ENCODE data around the gene LTBP1. TPM values are rescaled to one million over a fixed set of nuclear protein-coding genes. Genes with fewer than 3 reads are reported as not detected.
"Not testable (repeated sequence)": the region's sequence is repeated elsewhere in the genome, so short reads cannot be mapped to it uniquely, and the experiment has no call there.

LTBP1 gene
- total RNA-seq, 1 donor from 2014 or later, result 0.07 TPM

DNA sequence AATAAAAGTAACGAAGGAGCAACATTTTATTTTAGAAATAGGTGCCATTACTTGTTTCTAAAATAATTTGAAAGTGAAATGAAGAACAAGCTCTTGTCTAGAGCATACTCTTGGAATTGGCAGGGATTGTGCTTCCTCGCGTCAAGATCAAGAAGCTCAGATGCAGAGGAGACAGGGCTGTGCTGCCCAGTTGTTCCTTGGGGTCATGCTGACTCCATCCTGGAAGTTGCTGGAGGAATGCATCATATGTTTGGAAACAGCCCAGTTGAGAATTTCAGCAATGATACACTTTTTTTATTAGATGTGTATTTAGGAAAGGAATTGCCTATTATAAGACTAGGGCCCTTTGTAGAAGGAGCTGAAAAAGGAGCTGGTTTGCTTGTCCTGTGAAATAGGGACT lies 17.2 kb downstream of the LTBP1 start:
- no peak overlapping the region for H3K27ac Mint-ChIP-seq
- H3K27me3 Mint-ChIP-seq, result peaks cover 6% of the 10 kb centered on the region
- DNase-seq (no peak), ATAC-seq (ENCODE audit: low read depth) (no peak)
- H3K4me1 Mint-ChIP-seq, result peaks cover 2% of the 10 kb centered on the region
- POLR2A ChIA-PET, result no interaction called here
- intact Hi-C loops (cut with micrococcal nuclease), result no loop called here
- no peaks in the 10 kb centered on the region for H3K9me3 Mint-ChIP-seq
- H3K4me3 Mint-ChIP-seq, result no peak overlapping the region
- CTCF ChIA-PET, result no interaction called here
- H3K36me3 Mint-ChIP-seq (ENCODE audit: low read depth), result no peaks in the 10 kb centered on the region
- TF ChIP-seq, protein P1, sequence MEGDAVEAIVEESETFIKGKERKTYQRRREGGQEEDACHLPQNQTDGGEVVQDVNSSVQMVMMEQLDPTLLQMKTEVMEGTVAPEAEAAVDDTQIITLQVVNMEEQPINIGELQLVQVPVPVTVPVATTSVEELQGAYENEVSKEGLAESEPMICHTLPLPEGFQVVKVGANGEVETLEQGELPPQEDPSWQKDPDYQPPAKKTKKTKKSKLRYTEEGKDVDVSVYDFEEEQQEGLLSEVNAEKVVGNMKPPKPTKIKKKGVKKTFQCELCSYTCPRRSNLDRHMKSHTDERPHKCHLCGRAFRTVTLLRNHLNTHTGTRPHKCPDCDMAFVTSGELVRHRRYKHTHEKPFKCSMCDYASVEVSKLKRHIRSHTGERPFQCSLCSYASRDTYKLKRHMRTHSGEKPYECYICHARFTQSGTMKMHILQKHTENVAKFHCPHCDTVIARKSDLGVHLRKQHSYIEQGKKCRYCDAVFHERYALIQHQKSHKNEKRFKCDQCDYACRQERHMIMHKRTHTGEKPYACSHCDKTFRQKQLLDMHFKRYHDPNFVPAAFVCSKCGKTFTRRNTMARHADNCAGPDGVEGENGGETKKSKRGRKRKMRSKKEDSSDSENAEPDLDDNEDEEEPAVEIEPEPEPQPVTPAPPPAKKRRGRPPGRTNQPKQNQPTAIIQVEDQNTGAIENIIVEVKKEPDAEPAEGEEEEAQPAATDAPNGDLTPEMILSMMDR (IDR thresholded peaks at IDR 0.05), result no peak

DNA sequence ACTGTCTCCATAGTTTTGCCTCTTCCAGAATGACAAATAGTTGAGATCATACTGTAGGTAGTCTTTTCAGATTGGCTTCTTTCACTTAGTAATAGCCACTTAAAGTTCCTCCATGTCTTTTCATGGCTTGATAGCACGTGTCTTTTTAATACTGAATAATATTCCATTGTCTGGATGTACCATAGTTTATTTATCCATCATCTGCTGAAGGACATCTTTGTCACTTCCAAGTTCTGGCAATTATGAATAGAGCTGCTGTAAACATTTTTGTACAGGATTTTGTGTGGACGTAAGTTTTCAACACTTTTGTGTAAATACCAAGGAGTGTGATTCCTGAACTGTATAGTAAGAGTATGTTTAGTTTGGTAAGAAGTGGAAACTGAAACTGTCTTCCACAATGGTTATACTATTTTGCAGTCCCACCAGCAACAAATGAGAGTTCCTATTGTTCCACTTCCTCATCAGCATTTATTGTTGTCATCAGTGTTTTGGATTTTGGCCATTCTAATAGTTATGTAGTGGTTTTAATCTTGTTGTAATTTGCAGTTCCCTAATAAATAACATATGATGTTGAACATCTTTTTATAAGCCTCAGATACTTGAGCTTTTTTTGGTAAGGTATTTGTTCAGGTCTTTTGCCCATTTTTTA lies 18.9 kb downstream of the LTBP1 start:
- TF ChIP-seq, protein P1 (IDR thresholded peaks at IDR 0.05), result no peak
- ChIA-PET CTCF (no interaction called here), POLR2A (no interaction called here)
- intact Hi-C loops (cut with micrococcal nuclease), result no loop called here
- H3K36me3 Mint-ChIP-seq (ENCODE audit: low read depth), result no peaks in the 10 kb centered on the region
- H3K9me3 Mint-ChIP-seq, result peaks cover 13% of the 10 kb centered on the region
- H3K4me1 Mint-ChIP-seq, result peaks cover 2% of the 10 kb centered on the region
- peaks cover 1% of the 10 kb centered on the region for H3K27me3 Mint-ChIP-seq
- H3K27ac Mint-ChIP-seq, result no peak overlapping the region
- ATAC-seq (ENCODE audit: low read depth) (no peak), DNase-seq (no peak)
- H3K4me3 Mint-ChIP-seq, result no peak overlapping the region

DNA sequence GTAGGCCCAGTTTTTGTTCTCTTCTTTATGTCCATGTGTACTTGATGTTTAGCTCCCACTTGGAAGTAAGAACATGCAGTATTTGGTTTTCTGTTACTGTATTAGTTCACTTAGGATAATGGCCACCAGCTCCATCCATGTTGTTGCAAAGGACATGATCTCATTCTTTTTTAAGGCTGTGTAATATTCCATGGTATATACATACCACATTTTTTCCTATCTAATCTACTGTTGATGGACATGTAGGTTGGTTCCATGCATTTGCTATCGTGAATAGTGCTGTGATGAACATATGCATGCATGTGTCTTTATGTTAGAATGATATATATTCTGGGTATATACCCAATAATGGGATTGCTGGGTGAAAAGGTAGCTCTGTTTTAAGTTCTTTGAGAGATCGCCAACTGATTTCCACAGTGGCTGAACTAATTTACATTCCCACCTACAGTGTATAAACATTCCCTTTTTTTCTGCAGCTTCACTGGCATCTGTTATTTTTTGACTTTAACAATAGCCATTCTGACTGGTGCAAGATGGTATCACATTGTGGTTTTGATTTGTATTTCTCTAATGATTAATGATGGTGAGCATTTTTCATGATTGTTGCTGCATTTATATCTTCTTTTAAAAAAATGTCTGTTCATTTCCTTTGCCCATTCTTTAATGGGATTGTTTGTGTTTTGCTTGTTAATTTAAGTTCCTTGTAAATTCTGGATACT lies 22.9 kb downstream of the LTBP1 start:
- ChIA-PET CTCF (no interaction called here), POLR2A (no interaction called here)
- Mint-ChIP-seq H3K4me1 (peaks cover 2% of the 10 kb centered on the region), H3K27ac (no peak overlapping the region), H3K36me3 (ENCODE audit: low read depth) (no peaks in the 10 kb centered on the region), H3K9me3 (peaks cover 17% of the 10 kb centered on the region), H3K4me3 (no peak overlapping the region), H3K27me3 (no peaks in the 10 kb centered on the region)
- intact Hi-C loops (cut with micrococcal nuclease), result no loop called here
- ATAC-seq (ENCODE audit: low read depth), result no peak
- TF ChIP-seq, protein P1 (IDR thresholded peaks at IDR 0.05), result no peak
- no peak for DNase-seq

DNA sequence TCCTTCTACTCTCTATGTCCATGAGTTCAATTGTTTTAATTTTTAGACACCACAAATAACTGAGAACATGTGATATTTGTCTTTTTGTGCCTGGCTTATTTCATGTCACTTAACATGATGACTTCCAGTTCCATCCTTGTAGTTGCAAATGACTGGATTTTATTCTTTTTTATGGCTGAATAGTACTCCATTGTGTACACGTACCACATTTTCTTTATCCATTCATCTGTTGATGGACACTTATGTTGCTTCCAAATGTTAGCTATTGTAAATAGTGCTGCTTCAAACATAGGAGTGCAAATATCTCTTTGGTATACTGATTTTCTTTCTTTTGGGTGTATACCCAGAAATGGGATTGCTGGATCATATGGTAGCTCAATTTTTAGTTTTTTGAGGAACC lies 27.0 kb downstream of the LTBP1 start:
- H3K4me1 Mint-ChIP-seq; intact Hi-C loops (cut with micrococcal nuclease); POLR2A ChIA-PET; H3K4me3 Mint-ChIP-seq; H3K27me3 Mint-ChIP-seq; DNase-seq; CTCF ChIA-PET; H3K27ac Mint-ChIP-seq; H3K36me3 Mint-ChIP-seq (ENCODE audit: low read depth); ATAC-seq (ENCODE audit: low read depth): not testable (repeated sequence)
- H3K9me3 Mint-ChIP-seq, result peaks cover 24% of the 10 kb centered on the region

DNA sequence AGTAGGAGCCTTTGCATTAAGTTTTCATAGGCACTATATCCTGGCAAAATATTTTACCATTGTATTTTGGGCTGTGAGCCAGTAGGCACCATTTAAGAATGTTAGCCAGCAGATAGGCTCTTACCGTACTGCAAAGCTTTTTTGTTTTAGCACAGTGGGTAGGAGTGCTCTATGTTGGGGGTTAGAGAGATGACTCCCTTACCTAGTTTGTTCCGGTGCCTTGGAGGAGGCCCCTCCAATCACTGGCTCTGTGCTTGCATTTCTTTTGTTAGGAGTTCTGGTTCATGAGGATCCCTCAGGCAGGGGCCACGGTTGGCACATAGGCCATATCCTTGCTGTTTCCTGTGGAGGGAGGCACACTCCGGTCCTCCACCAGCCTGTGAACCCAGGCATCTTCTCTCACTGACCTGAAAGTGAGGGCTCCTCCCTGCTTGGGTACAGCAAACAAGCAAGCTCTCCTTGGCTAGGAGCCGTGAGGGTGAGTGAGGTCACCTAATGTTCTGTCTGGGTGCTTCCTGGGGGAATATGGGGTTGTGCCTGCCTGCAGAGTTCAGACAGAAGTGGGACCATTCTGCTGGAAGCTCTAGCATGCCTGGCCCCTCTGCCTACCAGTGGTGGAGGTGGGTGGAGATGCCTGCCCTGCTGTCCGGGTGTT lies 29.8 kb downstream of the LTBP1 start:
- H3K27ac Mint-ChIP-seq, result no peak overlapping the region
- H3K9me3 Mint-ChIP-seq, result peaks cover 12% of the 10 kb centered on the region
- no peaks in the 10 kb centered on the region for H3K36me3 Mint-ChIP-seq (ENCODE audit: low read depth)
- ATAC-seq (ENCODE audit: low read depth) (no peak), DNase-seq (no peak)
- intact Hi-C loops (cut with micrococcal nuclease), result no loop called here
- TF ChIP-seq, protein P1 (IDR thresholded peaks at IDR 0.05), result no peak
- ChIA-PET POLR2A (no interaction called here), CTCF (no interaction called here)
- H3K4me1 Mint-ChIP-seq, result no peaks in the 10 kb centered on the region
- H3K4me3 Mint-ChIP-seq, result no peak overlapping the region
- H3K27me3 Mint-ChIP-seq, result peaks cover 8% of the 10 kb centered on the region

All from activated B cell treated with CpG ODN at 0.5 μM for 24 hours (primary cell).